GM12874 (cell line): ENCODE data around the gene UBE2Z.

Source experiments
- TF ChIP-seq, protein P1 (sequence below): IDR thresholded peaks from 2 replicates; pipeline ENCODE4 v1.5.1; 2011; ENCODE audit warnings: low read depth, mild to moderate bottlenecking, control low read depth, low read length, moderate library complexity; ENCODE audit not compliant: insufficient read depth

The UBE2Z gene

DNA sequence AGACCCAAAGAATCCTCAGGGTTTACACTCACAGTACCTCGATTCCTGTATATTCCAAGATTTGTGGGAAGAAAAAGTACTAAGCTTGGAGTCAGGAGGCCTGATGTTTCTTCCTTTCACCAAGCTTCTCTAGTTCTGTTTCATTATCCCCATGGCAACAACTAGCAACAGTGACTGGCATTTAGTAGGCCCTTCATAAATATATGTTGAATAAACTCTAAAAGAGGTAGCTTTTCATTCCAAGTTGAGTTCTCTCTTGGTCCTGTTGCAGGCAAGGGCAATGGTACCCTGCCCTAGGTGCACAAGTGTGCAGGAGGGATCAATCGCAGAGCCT lies 527 bp upstream of the UBE2Z start:
- TF ChIP-seq, protein P1, sequence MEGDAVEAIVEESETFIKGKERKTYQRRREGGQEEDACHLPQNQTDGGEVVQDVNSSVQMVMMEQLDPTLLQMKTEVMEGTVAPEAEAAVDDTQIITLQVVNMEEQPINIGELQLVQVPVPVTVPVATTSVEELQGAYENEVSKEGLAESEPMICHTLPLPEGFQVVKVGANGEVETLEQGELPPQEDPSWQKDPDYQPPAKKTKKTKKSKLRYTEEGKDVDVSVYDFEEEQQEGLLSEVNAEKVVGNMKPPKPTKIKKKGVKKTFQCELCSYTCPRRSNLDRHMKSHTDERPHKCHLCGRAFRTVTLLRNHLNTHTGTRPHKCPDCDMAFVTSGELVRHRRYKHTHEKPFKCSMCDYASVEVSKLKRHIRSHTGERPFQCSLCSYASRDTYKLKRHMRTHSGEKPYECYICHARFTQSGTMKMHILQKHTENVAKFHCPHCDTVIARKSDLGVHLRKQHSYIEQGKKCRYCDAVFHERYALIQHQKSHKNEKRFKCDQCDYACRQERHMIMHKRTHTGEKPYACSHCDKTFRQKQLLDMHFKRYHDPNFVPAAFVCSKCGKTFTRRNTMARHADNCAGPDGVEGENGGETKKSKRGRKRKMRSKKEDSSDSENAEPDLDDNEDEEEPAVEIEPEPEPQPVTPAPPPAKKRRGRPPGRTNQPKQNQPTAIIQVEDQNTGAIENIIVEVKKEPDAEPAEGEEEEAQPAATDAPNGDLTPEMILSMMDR = no peak

GRCh38 chr17:48908853-48909394 lies 717 bp downstream of the UBE2Z start:
- TF ChIP-seq, protein P1 = no peak

- TF ChIP-seq, protein P1 = no peak
Observed at GRCh38 chr17:48909783-48910182, 1.6 kb downstream of the UBE2Z start.

DNA sequence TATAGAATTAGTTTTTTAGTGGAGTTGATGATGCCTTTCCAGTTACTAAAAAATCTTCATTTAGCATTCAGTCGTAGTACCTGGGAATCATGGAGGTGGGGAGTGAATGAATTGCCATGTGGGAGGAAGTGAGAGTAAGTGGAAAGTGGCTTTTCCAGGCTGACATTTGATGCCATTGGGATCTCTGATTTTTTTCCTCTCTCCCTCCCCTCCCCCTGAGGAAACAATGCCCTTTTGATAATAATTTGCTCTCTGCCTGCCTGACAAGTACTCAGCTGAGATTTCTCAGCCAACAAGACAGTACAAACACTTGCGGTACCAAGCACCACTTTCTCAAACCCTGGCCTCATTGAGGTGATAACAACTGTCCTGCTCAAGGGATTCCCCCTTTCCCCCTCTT lies 2.2 kb downstream of the UBE2Z start:
- TF ChIP-seq, protein P1 = no peak

- TF ChIP-seq, protein P1 = no peak
Observed at GRCh38 chr17:48912476-48912875, 4.3 kb downstream of the UBE2Z start.

GRCh38 chr17:48915459-48916282 lies 7.5 kb downstream of the UBE2Z start:
- TF ChIP-seq, protein P1 = no peak

- TF ChIP-seq, protein P1 = no peak
Observed at GRCh38 chr17:48925251-48925990, 17.2 kb downstream of the UBE2Z start.
